Adrenal gland (tissue), 5 donors: Measurements from ENCODE around the gene POU2F3.

Experiments
- CTCF ChIP-seq, 6 experiments: fragments of 450-650 bp in 4 of 6; fragments of 200-600 bp in 2 of 6; sonication (generic) in 1 of 6; IDR thresholded peaks; 1 replicate in 5 of 6; 2 replicates in 1 of 6; pipeline versions ENCODE4 v1.5.1 to v1.8.0; 2016 to 2021; ENCODE audit warnings: antibody characterized with exemption in 6 of 6, mild to moderate bottlenecking in 2 of 6, moderate library complexity in 1 of 6
- POLR2A ChIP-seq, 2 donors: fragments of 450-650 bp; IDR thresholded peaks; one replicate each; pipeline ENCODE4 v1.6.1; 2017; ENCODE audit warnings: antibody characterized with exemption in 2 of 2, mild to moderate bottlenecking in 2 of 2, moderate library complexity in 1 of 2
- donor health status: DM: no; HTN: no; CAD: no.

- no peak for TF ChIP-seq POLR2A (IDR thresholded peaks at IDR 0.05)
- no peak for TF ChIP-seq CTCF (IDR thresholded peaks at IDR 0.05)
These were observed 94.4 kb downstream of the POU2F3 start for GRCh38 chr11:120334332-120334731.
